Right lobe of liver (tissue), 6 donors: ENCODE results near the gene IZUMO4. TPM values are rescaled to one million over a fixed set of nuclear protein-coding genes. Genes with fewer than 3 reads are reported as not detected.

Experiments
- ATAC-seq, 4 donors: fragments of 200-7000 bp; cut with Tn5 transposase; one replicate each; pipeline ENCODE4 v1.9.1; 2020; ENCODE audit warnings: mild to moderate bottlenecking in 4 of 4, moderate library complexity in 4 of 4
- DNase-seq, 3 donors: peaks; one replicate each; pipeline ENCODE4 v3.0.0-alpha.2; 2020
- H3K27ac ChIP-seq, 3 donors: fragments of 200-600 bp; one replicate each; pipeline ENCODE4 v1.8.0; 2022
- H3K27me3 ChIP-seq, 2 donors: fragments of 200-600 bp; one replicate each; pipeline ENCODE4 v1.8.0; 2022
- H3K36me3 ChIP-seq, 4 donors: fragments of 200-600 bp; sonication (generic) in 1 of 4; one replicate each; pipeline versions ENCODE4 v1.5.1 to v1.8.0; 2017 to 2022; ENCODE audit warnings: control low read depth in 1 of 4
- H3K4me1 ChIP-seq, 4 donors: fragments of 200-600 bp; sonication (generic) in 1 of 4; one replicate each; pipeline versions ENCODE4 v1.5.1 to v1.8.0; 2017 to 2022; ENCODE audit warnings: control low read depth in 1 of 4
- H3K4me3 ChIP-seq, 3 donors: fragments of 200-600 bp; one replicate each; pipeline ENCODE4 v1.8.0; 2022
- H3K9me3 ChIP-seq, 4 donors: fragments of 200-600 bp; sonication (generic) in 1 of 4; one replicate each; pipeline versions ENCODE4 v1.5.1 to v1.8.0; 2017 to 2022; ENCODE audit warnings: control low read depth in 1 of 4
- CTCF ChIP-seq, 4 donors: fragments of 200-600 bp in 3 of 4; fragments of 450-650 bp in 1 of 4; IDR thresholded peaks; one replicate each; pipeline versions ENCODE4 v1.5.1 to v1.8.0; 2016 to 2022; ENCODE audit warnings: antibody characterized with exemption in 4 of 4, mild to moderate bottlenecking in 2 of 4
- POLR2A ChIP-seq: fragments of 450-650 bp; IDR thresholded peaks from one replicate; pipeline ENCODE4 v1.6.1; 2017; ENCODE audit warnings: antibody characterized with exemption, mild to moderate bottlenecking
- WGBS: methylation state at CpG from one replicate; pipeline ENCODE4 v1.1.6; 2018; ENCODE audit warnings: low coverage, low lambda C conversion rate; ENCODE audit not compliant: insufficient coverage; ENCODE audit errors: missing lambda C conversion rate; 5-methylcytosine and 5-hydroxymethylcytosine counted together
- intact Hi-C, 2 donors: fragments of 100-400 bp; cut with DNase I; formaldehyde crosslinking; loops; one replicate each; pipeline versions ENCODE4 v1.11.2 to v1.14.1; 2022
- total RNA-seq, 6 experiments: library from RNA; depleted of rRNA in 2 of 6; stranded (reverse); fragments of >200 nt in 2 of 6; fragmentation: NEBNext Ultra II Directional in 3 of 6; extraction: Animal tissue kit (Norgen Biotek cat#: 25700) in 3 of 6; gene quantifications; one replicate each; pipeline versions ENCODE4 v1.1.0 to v1.2.4, GENCODE V29; 2016 to 2023
- donor health status: DM: no; HTN: yes; CAD: no.
- donor health status: DM: no; HTN: no; CAD: no.
- donor health status: DM: no; HTN: no; CAD: no.
- donor health status: DM: no; HTN: yes; CAD: no.
- donor health status: DM: no; HTN: yes; CAD: no.

Gene IZUMO4
- total RNA-seq, 6 experiments from 2014 or later = 1.2 to 6.9 (median 4.2) TPM; not detected in 1

DNA sequence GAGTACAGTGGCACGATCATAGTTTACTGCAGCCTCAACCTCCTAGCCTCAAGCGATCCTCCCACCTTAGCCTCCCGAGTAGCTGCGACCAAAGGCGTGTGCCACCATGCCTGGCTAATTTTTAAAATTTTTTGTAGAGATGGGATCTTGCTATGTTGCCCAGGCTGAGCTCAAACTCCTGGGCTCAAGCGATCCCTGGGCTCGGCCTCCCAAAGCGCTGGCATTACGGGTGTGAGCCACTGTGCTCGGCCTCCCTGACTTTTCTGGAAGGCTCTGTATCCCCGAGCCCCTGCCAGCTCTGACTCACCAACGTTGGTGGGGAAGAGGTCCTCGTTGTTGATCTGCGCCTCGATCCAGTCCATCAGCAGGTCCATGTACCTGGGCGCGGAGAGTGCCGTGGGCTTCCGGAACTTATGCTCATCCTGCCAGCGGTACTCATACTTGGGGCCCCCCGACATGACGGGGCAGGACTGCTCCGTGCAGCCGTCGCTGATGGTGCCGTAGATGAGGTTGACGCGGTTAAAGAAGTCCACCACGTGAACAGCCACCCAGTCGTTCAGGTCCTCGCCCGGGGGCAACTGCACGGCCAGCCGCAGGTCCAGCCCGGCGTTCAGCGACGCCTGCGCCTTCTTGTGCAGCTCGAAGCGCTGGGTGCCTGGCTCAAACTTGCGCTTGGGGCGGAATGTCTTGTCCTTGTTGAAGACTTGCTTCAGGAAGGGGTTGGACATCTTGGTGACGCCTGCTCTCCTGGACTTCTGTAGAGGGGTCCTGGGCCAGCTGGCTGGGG lies 18.7 kb upstream of the IZUMO4 start:
- Histone ChIP-seq H3K9me3 (no peaks in the 10 kb centered on the region), H3K36me3 (peaks cover 0 to 45% (median 13%) of the 10 kb centered on the region in 4 donors), H3K27me3 (no peaks in the 10 kb centered on the region), H3K27ac (no peak overlapping the region), H3K4me1 (no peaks in the 10 kb centered on the region), H3K4me3 (no peak overlapping the region)
- TF ChIP-seq CTCF (IDR thresholded peaks at IDR 0.05) = no peak
- intact Hi-C loops = no loop called here
- 97% methylated on average over 19 of the region's 44 CpGs for WGBS
- DNase-seq = no peak
- no peak for ATAC-seq

- no peaks in the 10 kb centered on the region for H3K4me1 ChIP-seq
- peak in 1 of 3 donors; percentile 48 for DNase-seq
- no peaks in the 10 kb centered on the region for H3K27me3 ChIP-seq
- intact Hi-C loops = no loop called here
- TF ChIP-seq CTCF (IDR thresholded peaks at IDR 0.05) (no peak), POLR2A (no peak)
- H3K4me3 ChIP-seq = no peak overlapping the region
- H3K9me3 ChIP-seq = no peaks in the 10 kb centered on the region
- 80% methylated on average over 5 of the region's 32 CpGs for WGBS
- peaks cover 0 to 43% (median 8%) of the 10 kb centered on the region in 4 donors for H3K36me3 ChIP-seq
- no peak overlapping the region for H3K27ac ChIP-seq
- ATAC-seq = no peak
Observed at GRCh38 chr19:2079076-2079864, 17.4 kb upstream of the IZUMO4 start.

DNA sequence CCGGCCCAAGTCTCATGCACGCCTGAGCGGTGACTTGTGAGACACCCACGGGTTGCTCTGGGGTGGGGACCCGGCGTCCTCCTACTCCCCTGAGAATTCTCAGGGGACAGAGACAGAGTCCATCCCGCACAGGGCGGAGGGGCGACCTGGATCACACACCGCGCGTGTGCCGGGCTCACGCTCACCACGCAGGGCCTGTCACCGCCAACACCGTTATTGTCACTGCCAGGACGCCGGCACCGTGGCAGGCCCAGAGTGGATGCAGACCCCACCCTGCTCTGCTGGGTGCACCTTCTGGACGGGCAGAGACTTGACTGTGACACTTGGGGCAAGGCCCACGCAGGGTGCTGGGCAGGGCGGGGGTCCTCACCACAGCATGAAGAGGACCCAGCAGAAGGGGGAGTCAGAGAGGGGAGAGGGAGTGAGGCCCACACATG lies 16.8 kb upstream of the IZUMO4 start:
- no peaks in the 10 kb centered on the region for H3K27me3 ChIP-seq
- no peak overlapping the region for H3K4me3 ChIP-seq
- H3K27ac ChIP-seq = no peak overlapping the region
- no peaks in the 10 kb centered on the region for H3K4me1 ChIP-seq
- TF ChIP-seq CTCF (IDR thresholded peaks at IDR 0.05) = no peak
- no peak for TF ChIP-seq POLR2A
- no CpG with 5 or more reads among the region's 23 CpGs for WGBS
- no peak for DNase-seq
- no peaks in the 10 kb centered on the region for H3K9me3 ChIP-seq
- intact Hi-C loops = no loop called here
- ATAC-seq = no peak
- H3K36me3 ChIP-seq = peaks cover 0 to 41% (median 8%) of the 10 kb centered on the region in 4 donors

DNA sequence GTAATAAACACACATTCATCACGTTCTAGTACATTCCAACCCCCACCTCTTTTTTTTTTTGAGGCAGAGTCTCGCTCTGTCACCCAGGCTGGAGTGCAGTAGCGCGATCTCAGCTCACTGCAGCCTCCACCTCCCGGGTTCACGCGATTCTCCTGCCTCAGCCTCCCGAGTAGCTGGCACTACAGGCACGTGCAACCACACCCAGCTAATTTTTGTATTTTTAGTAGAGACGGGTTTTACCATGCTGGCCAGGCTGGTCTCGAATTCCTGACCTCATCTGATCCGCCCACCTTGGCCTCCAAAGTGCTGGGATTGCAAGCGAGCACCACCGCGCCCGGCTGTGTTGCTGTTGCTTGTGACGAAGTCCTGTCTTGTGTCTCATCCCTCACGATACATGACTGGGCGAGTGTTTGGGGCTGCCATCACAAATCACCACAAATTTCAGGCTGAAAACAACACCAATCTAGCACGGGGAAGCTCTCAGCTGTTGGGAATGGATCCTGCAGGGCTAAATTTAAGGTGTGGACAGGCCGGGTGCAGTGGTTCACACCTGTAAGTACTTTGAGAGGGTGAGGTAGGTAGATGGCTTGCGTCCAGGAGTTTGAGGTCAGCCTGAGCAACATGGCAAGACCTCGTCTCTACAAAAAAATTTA lies 16.3 kb upstream of the IZUMO4 start:
- no peak for ATAC-seq
- Histone ChIP-seq H3K9me3 (no peaks in the 10 kb centered on the region), H3K27ac (no peak overlapping the region), H3K27me3 (no peaks in the 10 kb centered on the region), H3K36me3 (peaks cover 0 to 36% (median 8%) of the 10 kb centered on the region in 4 donors), H3K4me1 (no peaks in the 10 kb centered on the region), H3K4me3 (no peak overlapping the region)
- 89% methylated on average over 20 of the region's 23 CpGs for whole genome bisulfite sequencing
- DNase-seq = no peak
- no peak for TF ChIP-seq POLR2A
- no peak for TF ChIP-seq CTCF (IDR thresholded peaks at IDR 0.05)
- intact Hi-C loops = no loop called here
